Stimulated activated CD4-positive, alpha-beta T cell treated with anti-CD3 and anti-CD28 coated beads, Interleukin-12 subunit alpha, Interleukin-12 subunit beta, amount 100 ng/mL, for 4 hours (primary cell): ENCODE results near the gene SOHLH2.

Source experiments
- DNase-seq: peaks from one replicate; pipeline ENCODE4 v3.0.0-alpha.2; 2020

The SOHLH2 gene

GRCh38 chr13:36131222-36131930 lies 83.0 kb downstream of the SOHLH2 start, which contains the start of gene DCLK1:
DCLK1 (minus strand) TSS chr13:36131382.
- no peak for DNase-seq

DNA sequence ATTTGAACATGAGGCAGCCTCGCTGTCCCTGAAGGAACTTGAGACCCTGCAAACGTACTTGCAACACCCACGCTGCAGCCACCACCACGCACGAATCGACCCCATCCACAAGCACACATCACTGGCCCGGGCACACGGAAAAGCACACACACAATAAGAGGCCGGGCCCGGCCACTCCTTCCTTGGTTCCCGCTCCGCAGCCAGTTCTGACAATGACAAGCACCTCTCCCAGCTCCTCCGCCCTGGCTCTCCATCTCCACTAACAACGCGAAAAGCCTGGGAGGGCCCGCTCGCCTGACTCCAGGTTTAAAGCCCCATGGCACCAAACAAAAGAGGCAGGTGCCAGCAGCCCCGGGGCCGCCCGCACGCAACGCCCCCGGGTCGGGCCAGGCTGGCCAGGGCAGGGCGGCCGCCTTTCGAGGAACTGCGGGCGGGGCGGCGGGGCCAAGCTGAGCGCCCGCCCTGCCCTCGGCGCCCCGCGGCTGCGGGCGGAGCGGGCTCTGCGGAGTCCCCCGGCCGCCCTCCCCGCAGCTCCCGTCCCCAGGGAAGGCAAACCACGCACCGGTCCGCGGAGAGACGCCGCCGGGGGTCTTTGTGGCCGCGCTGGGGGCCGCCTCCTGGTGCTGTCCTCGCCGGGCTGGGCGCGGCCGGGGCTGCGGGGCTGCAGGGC lies 83.7 kb downstream of the SOHLH2 start:
- no peak for DNase-seq

- DNase-seq = no peak
Observed at GRCh38 chr13:36130193-36130551, 84.2 kb downstream of the SOHLH2 start.

DNA sequence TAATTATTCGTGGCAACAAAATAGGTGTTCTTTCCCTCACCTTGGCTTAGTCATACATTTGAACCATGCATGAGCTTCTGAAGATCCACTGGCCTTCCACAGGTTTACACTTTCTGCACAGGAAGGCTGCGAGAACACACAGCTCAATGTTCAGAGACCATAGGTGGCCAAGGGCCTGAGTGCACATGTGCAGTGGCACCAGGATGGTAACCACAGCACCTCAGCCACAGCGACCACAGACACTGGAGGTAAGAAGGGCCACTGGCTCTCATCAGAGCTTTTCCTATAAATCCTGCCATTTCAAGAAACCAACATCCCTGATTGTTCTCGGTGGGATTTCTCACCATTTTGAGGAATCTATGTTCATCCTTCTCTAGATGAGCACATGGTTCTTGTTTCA lies 84.8 kb downstream of the SOHLH2 start:
- DNase-seq = no peak

DNA sequence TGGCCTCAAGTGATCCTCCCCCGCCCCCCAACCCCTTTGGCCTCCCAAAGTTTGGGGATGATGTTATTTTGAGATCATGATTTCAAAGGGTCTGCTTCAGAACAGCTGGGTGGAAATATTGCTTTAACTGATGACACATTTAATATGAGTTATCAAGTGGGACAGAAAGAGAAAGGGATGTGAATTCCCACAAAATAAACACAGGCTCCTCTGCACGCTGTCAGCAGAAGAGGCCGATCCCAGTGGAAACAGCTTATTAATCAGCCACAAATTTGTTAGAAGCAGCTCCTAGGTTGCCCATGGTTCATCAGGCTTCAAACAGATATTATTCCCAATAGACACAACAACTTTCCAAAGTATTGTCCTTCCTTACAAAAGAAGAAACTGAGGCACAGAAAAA lies 87.9 kb downstream of the SOHLH2 start:
- no peak for DNase-seq

GRCh38 chr13:36125841-36126240 lies 88.5 kb downstream of the SOHLH2 start:
- no peak for DNase-seq

- no peak for DNase-seq
Observed at GRCh38 chr13:36124236-36124822, 90.0 kb downstream of the SOHLH2 start.
